CD8-positive, alpha-beta memory T cell (primary cell): Measurements from ENCODE around the gene TWIST1. TPM values are rescaled to one million over a fixed set of nuclear protein-coding genes. Genes with fewer than 3 reads are reported as not detected.
A peak's percentile ranks its signal among the peaks of the same experiment; 100 is the strongest.

Source experiments
- CTCF ChIA-PET: fragments of 350-600 bp; sonication (Branson Sonifier 250); formaldehyde crosslinking; loops from one replicate; lab custom pipeline; 2021; ENCODE audit warnings: antibody characterized with exemption; lab: Charles Lee
- POLR2A ChIA-PET: fragments of 350-600 bp; sonication (Branson Sonifier 250); formaldehyde crosslinking; loops from one replicate; lab custom pipeline; 2021; ENCODE audit warnings: antibody characterized with exemption; lab: Charles Lee
- DNase-seq, 5 donors: peaks; one replicate each; pipeline versions ENCODE4 v3.0.0 to v3.0.0-alpha.2; 2020 to 2022; ENCODE audit warnings: mixed read lengths in 1 of 5
- H3K27ac ChIP-seq: one replicate; pipeline ENCODE4 v1.7.0; 2013; ENCODE audit warnings: low read depth, mild to moderate bottlenecking, low read length, moderate library complexity
- H3K27me3 ChIP-seq: 2 replicates; pipeline ENCODE4 v1.7.0; 2013; ENCODE audit warnings: low read length, mild to moderate bottlenecking; ENCODE audit not compliant: insufficient read depth, poor library complexity, severe bottlenecking
- H3K36me3 ChIP-seq: 2 replicates; pipeline ENCODE4 v1.7.0; 2013; ENCODE audit warnings: mild to moderate bottlenecking, low read length, moderate library complexity; ENCODE audit not compliant: insufficient read depth
- H3K4me1 ChIP-seq: 2 replicates; pipeline ENCODE4 v1.7.0; 2013; ENCODE audit warnings: mild to moderate bottlenecking, low read length, moderate library complexity; ENCODE audit not compliant: insufficient read depth
- H3K4me3 ChIP-seq: 2 replicates; pipeline ENCODE4 v1.7.0; 2013; ENCODE audit warnings: mild to moderate bottlenecking, low read length
- H3K9me3 ChIP-seq: 2 replicates; pipeline ENCODE4 v1.7.0; 2013; ENCODE audit warnings: mild to moderate bottlenecking, low read length
- H3K27ac Mint-ChIP-seq, 8 donors: one replicate each; pipeline ENCODE4 v1.8.0; 2020 to 2021; ENCODE audit warnings: mixed read lengths in 8 of 8, mild to moderate bottlenecking in 6 of 8, inconsistent platforms in 3 of 8, moderate library complexity in 3 of 8
- H3K27me3 Mint-ChIP-seq, 2 donors: one replicate each; pipeline ENCODE4 v1.8.0; 2020 to 2021; ENCODE audit warnings: mixed read lengths in 2 of 2, mild to moderate bottlenecking in 1 of 2, moderate library complexity in 1 of 2
- H3K36me3 Mint-ChIP-seq, 3 donors: one replicate each; pipeline ENCODE4 v1.8.0; 2020 to 2021; ENCODE audit warnings: mixed read lengths in 3 of 3, inconsistent platforms in 1 of 3, mild to moderate bottlenecking in 1 of 3
- H3K4me1 Mint-ChIP-seq, 3 donors: one replicate each; pipeline ENCODE4 v1.8.0; 2020 to 2021; ENCODE audit warnings: mixed read lengths in 3 of 3, inconsistent platforms in 1 of 3, mild to moderate bottlenecking in 1 of 3
- H3K4me3 Mint-ChIP-seq, 7 donors: one replicate each; pipeline ENCODE4 v1.8.0; 2020 to 2021; ENCODE audit warnings: mixed read lengths in 7 of 7, mild to moderate bottlenecking in 6 of 7, moderate library complexity in 4 of 7, inconsistent platforms in 2 of 7
- H3K9me3 Mint-ChIP-seq, 5 donors: one replicate each; pipeline ENCODE4 v1.8.0; 2020 to 2022; ENCODE audit warnings: mixed read lengths in 5 of 5, mild to moderate bottlenecking in 3 of 5, moderate library complexity in 2 of 5, inconsistent platforms in 1 of 5
- polyA plus RNA-seq: library from polyadenylated mRNA; unstranded; fragments of 300-500 nt; fragmentation: Illumina TruSeq; gene quantifications from one replicate; pipeline ENCODE4 v1.2.3, GENCODE V29; 2021
- total RNA-seq, 2 experiments: library from RNA; stranded (reverse); gene quantifications; one replicate each; pipeline ENCODE4 v1.2.3, GENCODE V29; 2021

Gene TWIST1
- total and polyA plus RNA-seq, 3 experiments from 2014 or later, result 0.18 TPM; not detected in 2

DNA sequence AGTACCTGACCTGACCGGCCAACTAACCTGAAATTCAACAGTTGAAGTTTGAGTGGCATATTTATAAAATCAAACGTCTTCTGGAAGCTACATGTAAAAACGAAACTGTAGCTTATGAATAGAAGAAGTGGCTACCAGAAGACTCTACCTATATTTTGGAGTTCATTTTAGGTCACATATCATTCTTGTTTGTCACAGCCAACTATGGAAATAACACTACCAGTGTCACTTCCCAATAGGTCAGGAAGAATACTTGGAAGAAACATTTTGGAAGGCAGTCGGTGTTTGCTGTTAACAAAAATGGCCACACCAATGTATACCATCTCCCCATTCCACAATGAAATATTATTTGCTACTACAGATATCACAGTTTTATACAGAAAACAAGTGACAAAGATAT is 12.6 kb downstream of the TWIST1 start:
- Histone ChIP-seq H3K27ac (no peak overlapping the region), H3K27me3 (peaks cover 3% of the 10 kb centered on the region), H3K4me3 (no peak overlapping the region), H3K9me3 (no peaks in the 10 kb centered on the region), H3K4me1 (no peaks in the 10 kb centered on the region), H3K36me3 (no peaks in the 10 kb centered on the region)
- ChIA-PET POLR2A (no interaction called here), CTCF (no interaction called here)
- Mint-ChIP-seq H3K9me3 (peaks cover 3 to 19% (median 14%) of the 10 kb centered on the region in 5 donors), H3K27me3 (peaks cover 55 to 68% of the 10 kb centered on the region in 2 donors), H3K4me1 (peaks cover 0 to 5% (median 0%) of the 10 kb centered on the region in 3 donors), H3K27ac (no peak overlapping the region), H3K36me3 (no peaks in the 10 kb centered on the region), H3K4me3 (no peak overlapping the region)
- DNase-seq, result no peak

DNA sequence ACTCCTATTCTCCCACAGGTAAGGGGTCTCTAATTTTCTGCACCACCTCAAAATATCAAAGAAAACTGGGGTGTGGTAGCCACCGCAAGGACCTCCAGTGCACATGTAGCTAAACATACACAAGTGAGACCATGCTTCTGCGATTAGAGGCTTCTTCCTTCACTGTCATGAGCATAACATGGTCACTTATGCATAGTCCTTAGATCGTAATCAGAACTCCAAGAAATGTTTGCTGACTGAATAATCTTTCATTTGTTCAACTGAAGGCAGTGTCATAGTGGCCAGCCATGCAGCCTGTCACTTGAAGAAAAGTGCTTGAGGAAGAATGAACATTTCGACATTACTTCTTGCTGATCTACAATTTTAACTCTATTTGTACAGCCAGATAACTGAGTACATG is 14.6 kb downstream of the TWIST1 start:
- Mint-ChIP-seq H3K4me1 (peaks cover 0 to 5% (median 0%) of the 10 kb centered on the region in 3 donors), H3K27ac (peak overlapping the region in 1 of 8 donors; percentile 4), H3K27me3 (peaks cover 39 to 49% of the 10 kb centered on the region in 2 donors), H3K4me3 (no peak overlapping the region), H3K36me3 (no peaks in the 10 kb centered on the region), H3K9me3 (peaks cover 2 to 10% (median 4%) of the 10 kb centered on the region in 5 donors)
- Histone ChIP-seq H3K9me3 (no peaks in the 10 kb centered on the region), H3K4me3 (no peak overlapping the region), H3K4me1 (no peaks in the 10 kb centered on the region), H3K27me3 (no peaks in the 10 kb centered on the region), H3K36me3 (no peaks in the 10 kb centered on the region), H3K27ac (no peak overlapping the region)
- no peak for DNase-seq
- POLR2A ChIA-PET, result no interaction called here
- CTCF ChIA-PET, result interaction anchor here (0.7 kb wide), 1 partner anchor 24 kb away, joined by 3 read pairs; no protein-coding TSS in a partner anchor

DNA sequence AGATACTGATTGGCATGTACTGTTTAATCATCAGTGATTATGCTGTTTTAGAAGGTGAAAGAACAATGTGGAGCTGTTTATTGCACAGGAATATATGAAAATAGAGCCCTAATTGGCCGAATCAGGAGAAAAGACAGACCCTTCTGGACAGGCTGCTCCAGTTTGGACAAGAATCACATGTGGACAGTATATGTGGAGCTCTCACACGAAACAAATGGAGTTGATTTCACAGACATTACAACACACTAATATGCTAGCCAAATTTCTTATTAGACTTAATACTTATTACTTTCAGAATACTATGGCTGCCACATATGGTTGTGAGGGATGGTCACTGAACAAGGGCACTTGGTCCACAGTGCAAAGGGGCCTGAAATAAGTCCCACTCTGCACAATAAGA is 15.5 kb downstream of the TWIST1 start:
- no peaks in the 10 kb centered on the region for H3K36me3 Mint-ChIP-seq
- POLR2A ChIA-PET, result no interaction called here
- CTCF ChIA-PET, result no interaction called here

DNA sequence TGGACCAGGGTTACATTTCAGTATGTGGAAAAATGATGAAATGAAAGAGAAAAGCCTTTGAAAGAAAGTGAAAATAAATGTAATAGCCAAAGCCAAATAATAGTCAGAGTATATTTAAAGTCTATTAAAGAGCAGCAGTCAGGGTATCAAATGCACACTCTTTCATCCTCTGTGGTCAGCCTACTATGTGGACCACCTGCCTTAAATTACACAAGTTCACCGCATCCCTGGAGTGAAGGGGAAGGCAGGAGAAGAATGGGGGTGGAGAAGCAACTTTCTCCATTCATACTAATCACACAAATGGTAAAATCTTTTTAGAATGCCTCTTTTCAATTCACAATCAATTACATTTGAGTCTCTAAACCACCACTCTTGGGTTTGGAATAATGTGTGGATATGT is 16.0 kb downstream of the TWIST1 start:
- POLR2A ChIA-PET, result no interaction called here
- H3K4me3 ChIP-seq, result no peak overlapping the region
- no peaks in the 10 kb centered on the region for H3K27me3 ChIP-seq
- Mint-ChIP-seq H3K4me3 (no peak overlapping the region), H3K9me3 (peaks cover 0 to 10% (median 4%) of the 10 kb centered on the region in 5 donors), H3K27ac (no peak overlapping the region), H3K27me3 (peaks cover 27 to 36% of the 10 kb centered on the region in 2 donors), H3K4me1 (peaks cover 0 to 5% (median 0%) of the 10 kb centered on the region in 3 donors), H3K36me3 (no peaks in the 10 kb centered on the region)
- CTCF ChIA-PET, result no interaction called here
- DNase-seq, result no peak
- no peaks in the 10 kb centered on the region for H3K4me1 ChIP-seq
- no peaks in the 10 kb centered on the region for H3K9me3 ChIP-seq
- H3K27ac ChIP-seq, result no peak overlapping the region
- no peaks in the 10 kb centered on the region for H3K36me3 ChIP-seq

More for the DNA sequence above, 15.5 kb downstream of the TWIST1 start:
- Mint-ChIP-seq H3K27ac (no peak overlapping the region), H3K4me1 (peaks cover 0 to 5% (median 0%) of the 10 kb centered on the region in 3 donors), H3K4me3 (no peak overlapping the region), H3K27me3 (peaks cover 30 to 40% of the 10 kb centered on the region in 2 donors), H3K9me3 (peaks cover 0 to 10% (median 4%) of the 10 kb centered on the region in 5 donors)
- Histone ChIP-seq H3K36me3 (no peaks in the 10 kb centered on the region), H3K4me1 (no peaks in the 10 kb centered on the region), H3K9me3 (no peaks in the 10 kb centered on the region), H3K27ac (no peak overlapping the region), H3K4me3 (no peak overlapping the region), H3K27me3 (no peaks in the 10 kb centered on the region)
- DNase-seq, result no peak

DNA sequence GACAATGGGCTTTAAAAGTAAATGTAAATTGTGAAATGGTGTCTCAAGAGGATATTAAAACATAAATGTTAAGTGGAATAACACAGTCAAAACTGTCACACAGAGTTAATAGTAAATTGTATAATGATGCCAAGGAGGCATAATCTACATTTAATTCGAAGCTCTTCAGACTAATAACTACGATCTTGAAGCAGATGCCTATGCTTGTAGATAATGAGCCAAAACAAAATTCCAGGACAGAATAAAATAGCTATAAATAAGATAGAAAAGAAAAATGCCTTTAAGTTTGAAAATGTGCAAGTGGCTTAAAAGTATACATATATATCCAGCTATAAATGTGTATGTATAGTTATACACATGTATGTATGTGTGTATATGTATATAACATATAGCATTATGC is 17.5 kb downstream of the TWIST1 start:
- Mint-ChIP-seq H3K27me3 (peaks cover 13 to 21% of the 10 kb centered on the region in 2 donors), H3K36me3 (no peaks in the 10 kb centered on the region), H3K4me3 (no peak overlapping the region), H3K4me1 (no peaks in the 10 kb centered on the region), H3K9me3 (peaks cover 0 to 10% (median 2%) of the 10 kb centered on the region in 5 donors), H3K27ac (no peak overlapping the region)
- DNase-seq, result no peak
- CTCF ChIA-PET, result interaction anchor here (0.7 kb wide), 1 partner anchor 69 kb away, joined by 3 read pairs; no protein-coding TSS in a partner anchor
- H3K4me1 ChIP-seq, result no peaks in the 10 kb centered on the region
- no peak overlapping the region for H3K4me3 ChIP-seq
- POLR2A ChIA-PET, result no interaction called here
- H3K27me3 ChIP-seq, result no peaks in the 10 kb centered on the region
- H3K27ac ChIP-seq, result no peak overlapping the region
- no peaks in the 10 kb centered on the region for H3K36me3 ChIP-seq
- H3K9me3 ChIP-seq, result no peaks in the 10 kb centered on the region

DNA sequence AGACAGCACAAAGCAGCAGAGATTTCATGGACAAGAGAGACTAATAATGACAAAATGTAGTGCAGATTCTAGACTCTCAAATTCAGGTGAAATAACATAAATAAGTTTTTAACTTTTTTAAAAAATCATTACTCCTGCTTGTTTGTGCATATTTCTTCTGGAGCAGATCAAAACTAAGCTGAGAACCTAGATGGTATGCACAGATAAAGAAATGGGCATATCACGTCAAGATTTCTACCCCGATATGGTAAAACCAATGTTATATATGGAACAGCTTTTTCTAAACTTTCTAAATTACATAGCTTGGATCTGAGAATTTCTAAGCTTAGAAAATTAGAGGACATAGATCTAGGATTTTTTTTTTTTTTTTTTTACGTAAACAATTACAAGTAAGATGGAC is 18.2 kb downstream of the TWIST1 start:
- H3K4me3 Mint-ChIP-seq, result no peak overlapping the region
- no peaks in the 10 kb centered on the region for H3K36me3 Mint-ChIP-seq
- H3K9me3 ChIP-seq, result no peaks in the 10 kb centered on the region
- no peak overlapping the region for H3K27ac ChIP-seq
- peaks cover 9 to 14% of the 10 kb centered on the region in 2 donors for H3K27me3 Mint-ChIP-seq
- no peaks in the 10 kb centered on the region for H3K27me3 ChIP-seq
- no peak for DNase-seq
- H3K36me3 ChIP-seq, result no peaks in the 10 kb centered on the region
- H3K4me3 ChIP-seq, result no peak overlapping the region
- peaks cover 0 to 5% (median 2%) of the 10 kb centered on the region in 5 donors for H3K9me3 Mint-ChIP-seq
- H3K4me1 ChIP-seq, result no peaks in the 10 kb centered on the region
- ChIA-PET CTCF (interaction anchor here (0.7 kb wide), 1 partner anchor 68 kb away, joined by 3 read pairs; no protein-coding TSS in a partner anchor), POLR2A (no interaction called here)
- H3K27ac Mint-ChIP-seq, result no peak overlapping the region
- H3K4me1 Mint-ChIP-seq, result no peaks in the 10 kb centered on the region

DNA sequence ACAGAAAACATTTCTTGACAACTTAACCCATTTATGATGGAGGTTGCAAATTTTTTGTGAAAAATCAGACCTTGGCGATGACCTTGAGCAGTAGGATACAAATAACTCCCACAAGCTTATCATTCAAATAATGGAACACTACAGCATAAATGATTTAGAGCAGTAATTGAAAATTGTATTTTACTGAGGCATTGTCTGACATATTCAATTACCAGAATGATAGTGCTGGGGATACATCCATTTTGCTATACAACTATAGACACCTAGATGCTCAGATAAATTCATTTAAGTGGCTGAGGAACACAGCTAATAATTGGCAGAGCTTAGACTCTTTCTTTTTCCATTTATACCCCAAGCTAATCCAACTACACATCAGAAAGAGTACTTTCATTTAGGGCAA is 18.9 kb downstream of the TWIST1 start:
- H3K9me3 Mint-ChIP-seq, result peaks cover 0 to 4% (median 2%) of the 10 kb centered on the region in 5 donors
- ChIA-PET POLR2A (no interaction called here), CTCF (no interaction called here)
- no peak overlapping the region for H3K27ac Mint-ChIP-seq
- DNase-seq, result no peak
- H3K27me3 Mint-ChIP-seq, result peaks cover 7 to 9% of the 10 kb centered on the region in 2 donors
- no peaks in the 10 kb centered on the region for H3K27me3 ChIP-seq
- no peaks in the 10 kb centered on the region for H3K36me3 Mint-ChIP-seq
- H3K4me3 ChIP-seq, result no peak overlapping the region
- no peaks in the 10 kb centered on the region for H3K4me1 Mint-ChIP-seq
- no peaks in the 10 kb centered on the region for H3K4me1 ChIP-seq
- no peak overlapping the region for H3K4me3 Mint-ChIP-seq
- H3K36me3 ChIP-seq, result no peaks in the 10 kb centered on the region
- H3K9me3 ChIP-seq, result no peaks in the 10 kb centered on the region
- no peak overlapping the region for H3K27ac ChIP-seq

DNA sequence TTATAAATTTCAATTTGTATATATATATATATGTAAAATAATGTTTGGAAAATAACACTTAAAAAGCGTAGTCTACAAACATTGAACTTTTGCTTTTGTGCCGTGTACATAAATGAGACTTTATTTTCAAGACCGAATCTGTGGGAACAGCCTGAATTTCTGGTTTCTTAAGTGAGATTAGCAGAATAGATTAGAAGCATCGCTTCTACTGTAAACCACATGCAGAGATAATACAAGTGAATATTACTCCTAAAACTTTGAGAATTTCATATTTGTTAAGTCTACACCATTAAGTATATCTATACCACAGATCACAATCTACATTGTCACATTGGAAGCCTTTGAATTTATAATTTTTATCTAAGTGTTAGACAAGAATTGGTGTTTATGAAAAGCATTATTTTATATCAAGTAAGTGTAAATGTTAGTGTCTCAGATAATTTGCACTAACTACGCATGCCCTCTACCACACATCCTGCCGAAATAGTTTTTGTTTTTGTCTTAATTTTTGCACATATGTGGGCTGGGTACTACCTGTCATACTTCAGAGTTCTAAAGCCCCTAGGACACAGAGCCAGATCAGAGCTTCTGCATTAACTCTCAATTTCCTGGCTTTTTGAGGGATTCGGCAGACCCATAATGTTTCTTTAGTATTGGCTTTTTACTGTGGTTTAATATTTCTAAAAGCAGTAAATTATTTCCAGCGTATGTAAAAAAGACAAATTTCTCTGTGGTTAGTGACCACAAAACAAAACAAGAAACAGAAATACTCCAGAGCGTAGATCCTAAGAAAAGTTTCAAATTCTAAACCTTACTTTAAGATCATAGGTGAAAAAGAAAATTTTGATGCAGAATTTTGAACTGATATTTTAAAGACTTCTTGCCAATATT is 20.0 kb downstream of the TWIST1 start:
- Histone ChIP-seq H3K36me3 (no peaks in the 10 kb centered on the region), H3K4me1 (no peaks in the 10 kb centered on the region), H3K4me3 (no peak overlapping the region), H3K27me3 (no peaks in the 10 kb centered on the region), H3K27ac (no peak overlapping the region), H3K9me3 (no peaks in the 10 kb centered on the region)
- ChIA-PET CTCF (no interaction called here), POLR2A (no interaction called here)
- H3K27me3 Mint-ChIP-seq, result no peaks in the 10 kb centered on the region
- H3K4me3 Mint-ChIP-seq, result no peak overlapping the region
- DNase-seq, result no peak
- H3K27ac Mint-ChIP-seq, result no peak overlapping the region
- H3K9me3 Mint-ChIP-seq, result peaks cover 0 to 4% (median 0%) of the 10 kb centered on the region in 5 donors
- no peaks in the 10 kb centered on the region for H3K4me1 Mint-ChIP-seq
- no peaks in the 10 kb centered on the region for H3K36me3 Mint-ChIP-seq
